Gastroesophageal sphincter (tissue), 4 donors: ENCODE data around the gene TSHB. TPM values are rescaled to one million over a fixed set of nuclear protein-coding genes. Genes with fewer than 3 reads are reported as not detected.
"Not testable (repeated sequence)": the region's sequence is repeated elsewhere in the genome, so short reads cannot be mapped to it uniquely, and the experiment has no call there.

ENCODE experiments used
- ATAC-seq: fragments of 150-250 bp; one replicate; pipeline ENCODE4 v1.9.1; 2016; ENCODE audit warnings: mild to moderate bottlenecking, moderate library complexity
- H3K27ac ChIP-seq, 4 donors: fragments of 200-600 bp; sonication (generic) in 3 of 4; 1 replicate in 3 of 4; 2 replicates in 1 of 4; pipeline ENCODE4 v1.5.1; 2016 to 2019
- H3K27me3 ChIP-seq: fragments of 200-600 bp; sonication (generic); one replicate; pipeline ENCODE4 v1.5.1; 2019
- H3K36me3 ChIP-seq, 2 donors: fragments of 200-600 bp; sonication (generic); one replicate each; pipeline ENCODE4 v1.5.1; 2019; ENCODE audit warnings: control low read depth in 1 of 2
- H3K4me1 ChIP-seq, 3 donors: fragments of 200-600 bp; sonication (generic); 1 replicate in 2 of 3; 2 replicates in 1 of 3; pipeline ENCODE4 v1.5.1; 2016 to 2019; ENCODE audit warnings: control low read depth in 2 of 3
- H3K4me3 ChIP-seq, 2 donors: fragments of 200-600 bp; sonication (generic); one replicate each; pipeline ENCODE4 v1.5.1; 2019; ENCODE audit warnings: mild to moderate bottlenecking in 1 of 2, moderate library complexity in 1 of 2
- H3K9me3 ChIP-seq, 3 donors: fragments of 200-600 bp; sonication (generic); one replicate each; pipeline ENCODE4 v1.5.1; 2017 to 2019; ENCODE audit warnings: control low read depth in 2 of 3
- EP300 ChIP-seq: sonication (generic); formaldehyde crosslinking; IDR thresholded peaks from one replicate; pipeline ENCODE4 v1.6.1; 2017; ENCODE audit warnings: antibody characterized with exemption, mild to moderate bottlenecking
- POLR2A ChIP-seq, 2 donors: fragments of 450-650 bp; IDR thresholded peaks; one replicate each; pipeline ENCODE4 v1.6.1; 2017; ENCODE audit warnings: antibody characterized with exemption in 2 of 2, mild to moderate bottlenecking in 2 of 2, moderate library complexity in 1 of 2
- POLR2AphosphoS5 ChIP-seq: sonication (generic); formaldehyde crosslinking; IDR thresholded peaks from one replicate; pipeline ENCODE4 v1.6.1; 2017; ENCODE audit warnings: antibody characterized with exemption
- WGBS, 2 donors: methylation state at CpG; one replicate each; pipeline ENCODE4 v1.1.5; 2018; ENCODE audit warnings: low coverage in 1 of 2; 5-methylcytosine and 5-hydroxymethylcytosine counted together
- total RNA-seq, 4 donors: library from RNA; depleted of rRNA; stranded (reverse); fragments of >200 nt; gene quantifications; one replicate each; pipeline ENCODE4 v1.1.0, GENCODE V29; 2016
- TF ChIP-seq, protein P1 (sequence below), 4 experiments: fragments of 200-600 bp in 2 of 4; fragments of 450-650 bp in 2 of 4; sonication (generic) in 1 of 4; IDR thresholded peaks; one replicate each; pipeline ENCODE4 v1.5.1; 2017 to 2019; ENCODE audit warnings: antibody characterized with exemption in 4 of 4, mild to moderate bottlenecking in 2 of 4, moderate library complexity in 2 of 4

Gene TSHB
- total RNA-seq, 4 donors from 2014 or later: not detected

DNA sequence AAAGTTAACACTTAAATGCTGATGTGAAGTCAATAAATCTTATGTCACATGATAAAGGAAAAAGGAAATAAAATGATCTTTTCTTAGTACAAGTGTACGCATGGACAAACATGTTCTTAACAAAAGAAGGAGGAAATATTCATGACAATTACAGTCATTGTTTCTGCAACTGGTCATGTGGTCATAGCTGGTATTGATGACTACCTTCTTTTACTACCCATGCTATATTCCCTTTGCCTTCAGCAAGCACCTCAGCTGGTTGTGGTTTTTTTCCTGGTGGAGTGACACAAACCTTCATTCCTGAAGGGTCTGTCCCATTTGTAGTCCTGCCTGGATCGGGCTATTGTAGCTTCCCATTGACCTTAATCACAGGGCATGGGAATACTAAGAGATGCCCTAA, 23.4 kb upstream of the TSHB start:
- no peak overlapping the region for H3K27ac ChIP-seq
- ATAC-seq: no peak
- no peaks in the 10 kb centered on the region for H3K27me3 ChIP-seq
- TF ChIP-seq POLR2AphosphoS5: no peak
- TF ChIP-seq EP300: no peak
- TF ChIP-seq, protein P1, sequence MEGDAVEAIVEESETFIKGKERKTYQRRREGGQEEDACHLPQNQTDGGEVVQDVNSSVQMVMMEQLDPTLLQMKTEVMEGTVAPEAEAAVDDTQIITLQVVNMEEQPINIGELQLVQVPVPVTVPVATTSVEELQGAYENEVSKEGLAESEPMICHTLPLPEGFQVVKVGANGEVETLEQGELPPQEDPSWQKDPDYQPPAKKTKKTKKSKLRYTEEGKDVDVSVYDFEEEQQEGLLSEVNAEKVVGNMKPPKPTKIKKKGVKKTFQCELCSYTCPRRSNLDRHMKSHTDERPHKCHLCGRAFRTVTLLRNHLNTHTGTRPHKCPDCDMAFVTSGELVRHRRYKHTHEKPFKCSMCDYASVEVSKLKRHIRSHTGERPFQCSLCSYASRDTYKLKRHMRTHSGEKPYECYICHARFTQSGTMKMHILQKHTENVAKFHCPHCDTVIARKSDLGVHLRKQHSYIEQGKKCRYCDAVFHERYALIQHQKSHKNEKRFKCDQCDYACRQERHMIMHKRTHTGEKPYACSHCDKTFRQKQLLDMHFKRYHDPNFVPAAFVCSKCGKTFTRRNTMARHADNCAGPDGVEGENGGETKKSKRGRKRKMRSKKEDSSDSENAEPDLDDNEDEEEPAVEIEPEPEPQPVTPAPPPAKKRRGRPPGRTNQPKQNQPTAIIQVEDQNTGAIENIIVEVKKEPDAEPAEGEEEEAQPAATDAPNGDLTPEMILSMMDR (IDR thresholded peaks at IDR 0.05): no peak
- TF ChIP-seq POLR2A (IDR thresholded peaks at IDR 0.05): no peak
- H3K36me3 ChIP-seq: no peaks in the 10 kb centered on the region
- no peak overlapping the region for H3K4me3 ChIP-seq
- WGBS, 2 donors: 92 to 93% methylated on average over 1 to 2 of the region's 2 CpGs
- H3K4me1 ChIP-seq: no peaks in the 10 kb centered on the region
- no peaks in the 10 kb centered on the region for H3K9me3 ChIP-seq

DNA sequence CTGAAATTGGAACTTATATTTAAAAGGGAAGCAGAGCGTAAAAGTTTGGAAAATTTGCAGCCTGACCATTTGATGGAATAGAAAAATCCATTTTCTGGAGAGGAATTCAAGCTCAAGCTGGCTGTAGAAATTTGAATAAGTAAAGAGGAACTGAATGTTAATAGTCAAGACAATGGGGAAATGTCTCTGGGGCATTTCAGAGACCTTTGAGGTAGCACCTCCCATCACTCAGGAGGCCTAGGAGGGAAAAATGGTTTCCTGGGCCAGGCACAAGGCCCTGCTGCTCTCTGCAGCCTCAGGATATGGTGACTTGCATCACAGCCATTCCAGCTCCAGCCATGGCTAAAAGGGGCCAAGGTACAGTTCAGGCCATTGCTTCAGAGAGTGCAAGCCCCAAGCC, 17.6 kb upstream of the TSHB start:
- Histone ChIP-seq H3K27ac (no peak overlapping the region), H3K27me3 (no peaks in the 10 kb centered on the region), H3K36me3 (no peaks in the 10 kb centered on the region), H3K9me3 (no peaks in the 10 kb centered on the region), H3K4me1 (no peaks in the 10 kb centered on the region), H3K4me3 (no peak overlapping the region)
- no peak for ATAC-seq
- TF ChIP-seq POLR2AphosphoS5 (no peak), POLR2A (IDR thresholded peaks at IDR 0.05) (no peak), EP300 (no peak)
- TF ChIP-seq, protein P1 (IDR thresholded peaks at IDR 0.05): no peak
- 100% methylated on average over 1 of the region's 1 CpG for WGBS, 2 donors

DNA sequence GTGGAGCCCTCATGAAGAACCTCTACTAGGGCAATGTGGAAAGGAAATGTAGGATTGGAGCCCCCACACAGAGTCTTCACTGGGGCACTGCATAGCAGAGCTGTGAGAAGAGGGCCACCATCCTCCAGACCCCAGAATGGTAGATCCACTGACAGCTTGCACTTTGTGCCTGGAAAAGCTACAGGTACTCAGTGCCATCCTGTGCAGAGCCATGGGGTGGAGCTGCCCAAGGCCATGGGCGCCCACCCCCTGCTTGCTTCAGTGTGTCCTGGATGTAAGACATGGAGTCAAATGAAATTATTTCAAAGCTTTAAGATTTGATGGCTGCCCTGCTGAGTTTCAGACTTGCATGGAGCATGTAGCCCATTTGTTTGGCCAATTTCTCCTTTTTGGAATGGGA, 17.2 kb upstream of the TSHB start:
- no peaks in the 10 kb centered on the region for H3K4me1 ChIP-seq
- no peak for TF ChIP-seq POLR2AphosphoS5
- TF ChIP-seq, protein P1 (IDR thresholded peaks at IDR 0.05): no peak
- TF ChIP-seq EP300: no peak
- no peak for TF ChIP-seq POLR2A (IDR thresholded peaks at IDR 0.05)
- WGBS, 2 donors: 80% methylated on average over 1 of the region's 1 CpG; no CpG with 5 or more reads in 1 of the 2 donors
- H3K27me3 ChIP-seq: no peaks in the 10 kb centered on the region
- H3K27ac ChIP-seq: no peak overlapping the region
- H3K9me3 ChIP-seq: no peaks in the 10 kb centered on the region
- no peak overlapping the region for H3K4me3 ChIP-seq
- H3K36me3 ChIP-seq: no peaks in the 10 kb centered on the region
- no peak for ATAC-seq

DNA sequence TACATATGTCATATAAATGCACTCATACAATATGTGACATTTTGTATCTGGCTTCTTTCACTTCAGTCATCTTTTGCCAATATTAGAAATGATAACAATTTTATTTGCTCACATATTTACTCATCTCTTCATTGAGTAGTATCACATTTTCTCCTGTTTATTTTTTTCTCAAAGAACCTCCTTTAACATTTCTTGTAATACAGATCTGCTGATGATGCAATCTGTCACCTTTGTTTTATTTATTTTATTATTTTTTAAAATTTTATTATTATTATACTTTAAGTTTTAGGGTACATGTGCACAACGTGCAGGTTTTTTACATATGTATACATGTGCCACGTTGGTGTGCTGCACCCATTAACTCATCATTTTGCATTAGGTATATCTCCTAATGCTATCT, 15.8 kb upstream of the TSHB start:
- 83 to 90% methylated on average over 2 of the region's 2 CpGs for WGBS, 2 donors
- H3K4me3 ChIP-seq: no peak overlapping the region
- no peaks in the 10 kb centered on the region for H3K9me3 ChIP-seq
- H3K27ac ChIP-seq: no peak overlapping the region
- no peaks in the 10 kb centered on the region for H3K36me3 ChIP-seq
- TF ChIP-seq, protein P1 (IDR thresholded peaks at IDR 0.05): no peak
- TF ChIP-seq POLR2AphosphoS5: no peak
- no peak for TF ChIP-seq POLR2A (IDR thresholded peaks at IDR 0.05)
- TF ChIP-seq EP300: no peak
- no peaks in the 10 kb centered on the region for H3K4me1 ChIP-seq
- H3K27me3 ChIP-seq: no peaks in the 10 kb centered on the region
- no peak for ATAC-seq

DNA sequence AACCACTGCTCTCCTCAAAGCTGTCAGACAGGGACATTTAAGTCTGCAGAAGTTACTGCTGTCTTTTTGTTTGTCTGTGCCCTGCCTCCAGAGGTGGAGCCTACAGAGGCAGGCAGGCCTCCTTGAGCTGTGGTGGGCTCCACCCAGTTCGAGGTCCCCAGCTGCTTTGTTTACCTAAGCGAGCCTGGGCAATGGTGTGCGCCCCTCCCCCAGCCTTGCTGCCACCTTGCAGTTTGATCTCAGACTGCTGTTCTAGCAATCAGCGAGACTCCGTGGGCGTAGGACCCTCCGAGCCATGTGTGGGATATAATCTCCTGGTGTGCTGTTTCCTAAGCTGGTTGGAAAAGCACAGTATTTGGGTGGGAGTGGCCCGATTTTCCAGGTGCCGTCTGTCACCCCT, 10.1 kb upstream of the TSHB start:
- WGBS, 2 donors: no CpG with 5 or more reads among the region's 9 CpGs
- not testable (repeated sequence) for H3K4me3 ChIP-seq, H3K36me3 ChIP-seq, ATAC-seq, H3K27me3 ChIP-seq, H3K9me3 ChIP-seq, H3K27ac ChIP-seq, H3K4me1 ChIP-seq

DNA sequence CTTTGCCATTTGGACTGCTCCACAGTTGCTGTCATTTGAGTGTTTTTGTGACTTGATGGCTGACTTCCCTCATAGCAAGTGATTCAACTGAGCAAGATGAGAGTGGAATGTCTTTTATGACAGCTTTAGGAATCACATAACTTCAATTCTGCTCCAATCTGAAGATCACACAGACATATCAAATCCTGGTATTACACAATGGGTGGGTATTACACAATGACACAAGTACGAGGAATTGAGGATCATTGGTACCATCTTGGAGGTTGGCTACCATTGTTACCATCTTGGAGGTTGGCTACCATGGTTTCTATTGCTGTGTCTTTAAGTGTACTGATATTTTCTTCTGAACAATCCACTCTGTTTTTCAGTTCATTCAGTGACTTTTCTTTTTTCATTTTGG, 8.5 kb upstream of the TSHB start:
- TF ChIP-seq POLR2A (IDR thresholded peaks at IDR 0.05) (no peak), EP300 (no peak), POLR2AphosphoS5 (no peak)
- TF ChIP-seq, protein P1 (IDR thresholded peaks at IDR 0.05): no peak
- 80 to 89% methylated on average over 1 of the region's 1 CpG for WGBS, 2 donors

More for the DNA sequence above, 8.5 kb upstream of the TSHB start:
- Histone ChIP-seq H3K27ac (no peak overlapping the region), H3K4me3 (no peak overlapping the region), H3K36me3 (no peaks in the 10 kb centered on the region), H3K9me3 (no peaks in the 10 kb centered on the region), H3K27me3 (no peaks in the 10 kb centered on the region), H3K4me1 (no peaks in the 10 kb centered on the region)
- ATAC-seq: no peak
